Measurements from ENCODE around the gene ZNF728.
"Not testable (repeated sequence)": the region's sequence is repeated elsewhere in the genome, so short reads cannot be mapped to it uniquely, and the experiment has no call there.

The ZNF728 gene

GRCh38 chr19:23002690-23003422, at the start of gene ZNF728:
Gene ZNF728, minus strand, starts transcription at chr19:23003176. Its CDS starts 146 bp downstream, at chr19:23003030.
- DNase-seq = no peak

GRCh38 chr19:23052349-23052748, 49.4 kb upstream of the ZNF728 start:
- DNase-seq = no peak

DNA sequence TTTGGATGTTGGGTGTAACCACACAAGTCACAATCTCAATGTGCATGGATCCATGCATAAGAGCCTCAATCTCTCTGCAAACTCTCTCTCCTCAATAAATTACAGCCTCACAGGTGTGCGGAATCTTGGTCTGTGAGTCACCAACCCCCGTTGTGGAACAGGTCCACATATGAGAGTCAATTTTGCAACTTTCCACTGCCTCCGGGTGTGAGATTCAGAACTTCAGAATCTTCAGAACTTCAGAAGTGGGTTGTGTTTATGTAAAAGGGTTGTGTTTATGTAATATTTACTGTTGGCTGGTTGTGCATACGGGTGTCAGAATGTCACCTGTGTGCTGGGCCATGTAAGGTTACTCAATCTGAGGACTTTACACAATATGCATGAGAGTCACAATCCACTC, 46.3 kb upstream of the ZNF728 start:
- no peak for DNase-seq

- no peak for DNase-seq
Observed at GRCh38 chr19:23046743-23047142, 43.8 kb upstream of the ZNF728 start.

DNA sequence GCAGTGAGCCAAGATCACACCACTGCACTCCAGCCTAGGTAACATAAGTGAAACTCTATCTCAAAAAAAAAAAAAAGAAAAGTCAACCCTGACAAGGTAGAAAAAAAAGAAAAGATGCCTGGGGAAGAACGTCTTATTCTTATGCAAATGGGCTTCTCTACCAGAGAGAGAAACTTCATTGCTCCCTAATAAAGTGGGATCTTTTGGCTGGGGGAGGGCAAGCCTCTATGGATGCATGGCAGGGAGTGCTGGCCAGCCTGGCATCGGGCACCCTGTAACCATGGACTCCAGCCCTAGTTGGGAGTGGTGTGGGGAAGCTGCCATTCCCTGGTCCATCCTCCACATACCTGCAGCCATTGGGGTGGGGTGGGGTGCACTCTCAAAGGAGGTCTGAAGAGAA, 30.7 kb upstream of the ZNF728 start:
- DNase-seq = no peak

GRCh38 chr19:23015660-23016059, 12.7 kb upstream of the ZNF728 start:
- no peak for DNase-seq

DNA sequence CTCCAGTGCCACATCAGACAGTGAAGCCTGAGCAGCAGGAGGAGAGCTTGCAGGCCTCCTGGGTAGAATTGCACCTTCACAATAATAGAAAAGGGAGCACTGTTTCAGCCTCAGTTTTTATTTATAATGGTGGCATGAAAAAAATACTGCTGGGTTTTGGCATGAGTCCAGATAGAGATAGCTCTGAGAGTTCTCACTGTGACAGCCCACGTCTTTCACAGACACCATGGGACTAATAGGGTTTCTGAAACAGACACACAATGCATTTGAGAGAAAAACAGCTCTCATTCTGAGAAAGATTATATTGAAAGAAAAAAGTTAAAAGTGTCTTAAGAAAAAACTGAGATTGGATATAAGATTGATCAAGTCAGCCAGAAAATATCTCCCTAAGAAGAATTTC, 8.0 kb downstream of the ZNF728 start:
- not testable (repeated sequence) for DNase-seq

- DNase-seq = no peak
Observed at GRCh38 chr19:22976248-22976647, 26.7 kb downstream of the ZNF728 start.

DNA sequence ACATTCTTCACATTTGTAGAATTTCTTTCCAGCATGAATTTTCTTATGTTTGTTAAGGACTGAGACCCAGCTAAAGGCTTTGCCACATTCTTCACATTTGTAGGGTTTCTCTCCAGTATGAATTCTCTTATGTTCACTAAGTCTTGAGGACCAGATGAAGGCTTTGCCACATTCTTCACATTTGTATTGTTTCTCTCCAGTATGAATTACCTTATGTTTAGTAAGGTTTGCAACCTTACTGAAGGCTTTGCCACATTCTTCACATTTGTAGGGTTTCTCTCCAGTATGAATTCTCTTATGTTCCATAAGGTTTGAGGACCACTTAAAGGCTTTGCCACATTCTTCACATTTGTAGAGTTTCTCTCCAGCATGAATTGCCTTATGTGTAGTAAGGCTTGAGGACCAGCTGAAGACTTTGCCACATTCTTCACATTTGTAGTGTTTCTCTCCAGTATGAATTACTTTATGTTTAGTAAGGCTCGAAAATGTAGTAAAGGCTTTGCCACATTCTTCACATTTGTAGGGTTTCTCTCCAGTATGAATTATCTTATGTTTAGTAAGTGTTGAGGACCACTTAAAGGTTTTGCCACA, 27.3 kb downstream of the ZNF728 start:
- DNase-seq = not testable (repeated sequence)

DNA sequence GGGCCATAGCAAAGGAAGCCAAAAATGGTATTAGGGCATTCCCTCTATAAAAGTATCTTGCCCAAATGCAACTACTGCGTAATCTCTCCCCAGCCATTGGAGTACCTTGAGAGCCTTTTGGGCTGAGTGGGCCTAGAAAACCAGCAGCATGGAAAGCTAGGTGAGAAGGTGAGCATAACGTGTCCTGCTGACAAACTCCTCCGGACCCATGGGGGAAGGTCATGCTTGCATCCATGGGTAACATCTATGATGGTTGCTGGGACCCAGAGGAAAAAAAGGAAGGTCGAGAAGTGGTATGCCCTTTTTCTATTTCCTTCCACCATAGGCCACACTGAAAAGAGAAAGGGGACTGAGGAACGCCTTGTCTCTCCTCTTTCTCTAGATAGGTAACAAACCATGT, 57.4 kb downstream of the ZNF728 start:
- no peak for DNase-seq

DNA sequence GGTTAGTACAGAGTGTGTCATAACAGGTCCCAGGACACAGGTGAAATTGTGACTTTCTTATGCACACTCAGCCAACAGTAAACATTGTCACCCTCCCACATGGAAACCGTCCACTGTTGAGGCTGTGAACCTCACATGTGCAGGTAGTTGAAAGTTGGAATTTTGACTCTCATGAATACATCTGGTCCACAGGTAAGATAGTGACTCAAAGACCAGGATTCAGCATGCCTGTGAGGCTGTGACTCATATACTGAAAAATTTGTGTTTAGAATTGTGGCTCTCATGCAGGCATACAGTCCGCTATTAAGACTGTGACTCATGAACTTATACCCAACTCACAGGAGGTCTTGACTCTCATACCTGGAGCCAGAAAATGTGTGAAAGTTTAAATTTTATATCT, 67.8 kb downstream of the ZNF728 start:
- DNase-seq = no peak

- not testable (repeated sequence) for DNase-seq
Observed at GRCh38 chr19:22927576-22927975, 75.4 kb downstream of the ZNF728 start.

DNA sequence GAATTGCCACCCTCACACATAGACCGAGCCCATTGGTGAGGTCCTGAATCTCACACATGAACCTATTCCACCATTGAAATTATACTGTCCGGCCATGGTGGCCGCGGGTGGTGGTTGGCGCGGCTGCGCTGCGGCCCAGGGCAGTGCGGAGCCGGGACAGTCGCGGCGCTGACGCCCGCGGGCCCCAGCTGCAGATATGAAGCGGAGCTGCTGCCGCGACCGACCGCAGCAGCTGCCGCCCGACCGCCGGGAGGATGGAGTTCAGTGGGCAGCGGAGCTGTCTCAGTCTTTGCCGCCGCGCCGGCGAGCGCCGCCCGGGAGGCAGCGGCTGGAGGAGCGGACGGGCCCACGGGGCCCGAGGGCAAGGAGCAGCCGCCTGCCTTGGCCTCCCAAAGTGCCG, 77.8 kb downstream of the ZNF728 start:
- DNase-seq = not testable (repeated sequence)
